ENCODE results near the gene ACP7.

The ACP7 gene

GRCh38 chr19:39154629-39155100 is 70.5 kb downstream of the ACP7 start:
- TF ChIP-seq GATA2 (IDR thresholded peaks at IDR 0.05; ENCODE audit: low read depth, low read length) = peak; percentile 66
- TF ChIP-seq GATA3 (IDR thresholded peaks at IDR 0.05; ENCODE audit: low read depth, low read length) = no peak

GRCh38 chr19:39155114-39155700 is 71.0 kb downstream of the ACP7 start:
- TF ChIP-seq GATA3 (IDR thresholded peaks at IDR 0.05; ENCODE audit: low read depth, low read length) = no peak
- TF ChIP-seq GATA2 (IDR thresholded peaks at IDR 0.05; ENCODE audit: low read depth, low read length) = no peak

GRCh38 chr19:39155741-39156140 is 71.6 kb downstream of the ACP7 start:
- no peak for TF ChIP-seq GATA3 (IDR thresholded peaks at IDR 0.05; ENCODE audit: low read depth, low read length)
- no peak for TF ChIP-seq GATA2 (IDR thresholded peaks at IDR 0.05; ENCODE audit: low read depth, low read length)

- TF ChIP-seq GATA2 (IDR thresholded peaks at IDR 0.05; ENCODE audit: low read depth, low read length) = no peak
- TF ChIP-seq GATA3 (IDR thresholded peaks at IDR 0.05; ENCODE audit: low read depth, low read length) = no peak
Measured at GRCh38 chr19:39156326-39157230, 72.4 kb downstream of the ACP7 start.

- TF ChIP-seq GATA3 (IDR thresholded peaks at IDR 0.05; ENCODE audit: low read depth, low read length) (no peak), GATA2 (IDR thresholded peaks at IDR 0.05; ENCODE audit: low read depth, low read length) (no peak)
Measured at GRCh38 chr19:39157275-39157996, 73.3 kb downstream of the ACP7 start.

- no peak for TF ChIP-seq GATA3 (IDR thresholded peaks at IDR 0.05; ENCODE audit: low read depth, low read length)
- TF ChIP-seq GATA2 (IDR thresholded peaks at IDR 0.05; ENCODE audit: low read depth, low read length) = no peak
Measured at GRCh38 chr19:39157997-39158389, 73.8 kb downstream of the ACP7 start.

GRCh38 chr19:39158646-39159260 is 74.6 kb downstream of the ACP7 start:
- TF ChIP-seq GATA3 (IDR thresholded peaks at IDR 0.05; ENCODE audit: low read depth, low read length) (no peak), GATA2 (IDR thresholded peaks at IDR 0.05; ENCODE audit: low read depth, low read length) (no peak)

- TF ChIP-seq GATA3 (IDR thresholded peaks at IDR 0.05; ENCODE audit: low read depth, low read length) (no peak), GATA2 (IDR thresholded peaks at IDR 0.05; ENCODE audit: low read depth, low read length) (no peak)
Measured at GRCh38 chr19:39160523-39160861, 76.3 kb downstream of the ACP7 start.
